K562 treated with DMSO at 1 percent for 4 hours (cell line): ENCODE measurements around the gene NPTX2. TPM values are rescaled to one million over a fixed set of nuclear protein-coding genes. Genes with fewer than 3 reads are reported as not detected.

ENCODE experiments used
- total RNA-seq: library from RNA; unstranded; fragments of 300-600 nt; gene quantifications from 2 replicates; pipeline ENCODE4 v1.2.3, GENCODE V29; 2022; ENCODE audit not compliant: insufficient read depth

The NPTX2 gene, protein sequence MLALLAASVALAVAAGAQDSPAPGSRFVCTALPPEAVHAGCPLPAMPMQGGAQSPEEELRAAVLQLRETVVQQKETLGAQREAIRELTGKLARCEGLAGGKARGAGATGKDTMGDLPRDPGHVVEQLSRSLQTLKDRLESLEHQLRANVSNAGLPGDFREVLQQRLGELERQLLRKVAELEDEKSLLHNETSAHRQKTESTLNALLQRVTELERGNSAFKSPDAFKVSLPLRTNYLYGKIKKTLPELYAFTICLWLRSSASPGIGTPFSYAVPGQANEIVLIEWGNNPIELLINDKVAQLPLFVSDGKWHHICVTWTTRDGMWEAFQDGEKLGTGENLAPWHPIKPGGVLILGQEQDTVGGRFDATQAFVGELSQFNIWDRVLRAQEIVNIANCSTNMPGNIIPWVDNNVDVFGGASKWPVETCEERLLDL
- not detected in 2 replicates for total RNA-seq

DNA sequence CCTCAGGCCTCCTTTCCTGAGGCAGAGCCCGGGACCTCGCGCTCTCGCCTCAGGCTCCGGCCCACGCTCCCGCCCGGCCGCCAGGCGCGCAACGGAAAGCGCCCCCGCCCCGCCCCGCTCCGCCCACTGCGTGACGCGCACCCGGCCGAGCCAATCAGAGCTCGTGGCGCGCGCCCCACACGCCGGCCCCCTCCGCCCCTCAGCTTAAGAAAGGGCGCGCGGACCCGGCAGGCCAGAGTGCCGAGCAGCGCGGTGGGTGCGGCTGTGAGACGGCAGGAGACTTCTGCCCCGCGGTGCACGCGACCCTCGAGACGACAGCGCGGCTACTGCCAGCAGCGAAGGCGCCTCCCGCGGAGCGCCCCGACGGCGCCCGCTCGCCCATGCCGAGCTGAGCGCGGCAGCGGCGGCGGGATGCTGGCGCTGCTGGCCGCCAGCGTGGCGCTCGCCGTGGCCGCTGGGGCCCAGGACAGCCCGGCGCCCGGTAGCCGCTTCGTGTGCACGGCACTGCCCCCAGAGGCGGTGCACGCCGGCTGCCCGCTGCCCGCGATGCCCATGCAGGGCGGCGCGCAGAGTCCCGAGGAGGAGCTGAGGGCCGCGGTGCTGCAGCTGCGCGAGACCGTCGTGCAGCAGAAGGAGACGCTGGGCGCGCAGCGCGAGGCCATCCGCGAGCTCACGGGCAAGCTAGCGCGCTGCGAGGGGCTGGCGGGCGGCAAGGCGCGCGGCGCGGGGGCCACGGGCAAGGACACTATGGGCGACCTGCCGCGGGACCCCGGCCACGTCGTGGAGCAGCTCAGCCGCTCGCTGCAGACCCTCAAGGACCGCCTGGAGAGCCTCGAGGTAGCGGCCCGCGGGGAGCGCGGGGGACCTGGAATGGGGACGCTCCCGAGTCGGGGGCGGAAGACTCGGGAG is at the start of gene NPTX2:
Gene NPTX2 (plus strand): TSS at position 235 of the 909 bp plus-strand sequence. CDS start 177 bp downstream, at position 412.

Other genes starting within 250 kb of the NPTX2 start
- gene BAIAP2L1, start 216.2 kb upstream of the NPTX2 start, total RNA-seq: 11.4 and 13.6 TPM in 2 replicates